D721Med (cell line): ENCODE data around the gene CPXM1.

Experiments used
- DNase-seq: peaks from one replicate; pipeline ENCODE4 v3.0.0; 2011; ENCODE audit warnings: low spot score; ENCODE audit not compliant: insufficient read length
- FAIRE-seq: peaks from 2 replicates; lab custom pipeline; 2011; peaks lifted over from hg19 to GRCh38; lab: Jason Lieb, UNC
- TF ChIP-seq, protein P1 (sequence below): IDR thresholded peaks from 2 replicates; pipeline ENCODE4 v1.5.1; 2012; ENCODE audit warnings: mild to moderate bottlenecking, control low read depth; ENCODE audit not compliant: insufficient read depth; ENCODE audit errors: missing control alignments

Gene CPXM1

GRCh38 chr20:2794866-2795447, 5.5 kb downstream of the CPXM1 start:
- no peak for DNase-seq
- no peak for FAIRE-seq
- TF ChIP-seq, protein P1, sequence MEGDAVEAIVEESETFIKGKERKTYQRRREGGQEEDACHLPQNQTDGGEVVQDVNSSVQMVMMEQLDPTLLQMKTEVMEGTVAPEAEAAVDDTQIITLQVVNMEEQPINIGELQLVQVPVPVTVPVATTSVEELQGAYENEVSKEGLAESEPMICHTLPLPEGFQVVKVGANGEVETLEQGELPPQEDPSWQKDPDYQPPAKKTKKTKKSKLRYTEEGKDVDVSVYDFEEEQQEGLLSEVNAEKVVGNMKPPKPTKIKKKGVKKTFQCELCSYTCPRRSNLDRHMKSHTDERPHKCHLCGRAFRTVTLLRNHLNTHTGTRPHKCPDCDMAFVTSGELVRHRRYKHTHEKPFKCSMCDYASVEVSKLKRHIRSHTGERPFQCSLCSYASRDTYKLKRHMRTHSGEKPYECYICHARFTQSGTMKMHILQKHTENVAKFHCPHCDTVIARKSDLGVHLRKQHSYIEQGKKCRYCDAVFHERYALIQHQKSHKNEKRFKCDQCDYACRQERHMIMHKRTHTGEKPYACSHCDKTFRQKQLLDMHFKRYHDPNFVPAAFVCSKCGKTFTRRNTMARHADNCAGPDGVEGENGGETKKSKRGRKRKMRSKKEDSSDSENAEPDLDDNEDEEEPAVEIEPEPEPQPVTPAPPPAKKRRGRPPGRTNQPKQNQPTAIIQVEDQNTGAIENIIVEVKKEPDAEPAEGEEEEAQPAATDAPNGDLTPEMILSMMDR, result no peak

DNA sequence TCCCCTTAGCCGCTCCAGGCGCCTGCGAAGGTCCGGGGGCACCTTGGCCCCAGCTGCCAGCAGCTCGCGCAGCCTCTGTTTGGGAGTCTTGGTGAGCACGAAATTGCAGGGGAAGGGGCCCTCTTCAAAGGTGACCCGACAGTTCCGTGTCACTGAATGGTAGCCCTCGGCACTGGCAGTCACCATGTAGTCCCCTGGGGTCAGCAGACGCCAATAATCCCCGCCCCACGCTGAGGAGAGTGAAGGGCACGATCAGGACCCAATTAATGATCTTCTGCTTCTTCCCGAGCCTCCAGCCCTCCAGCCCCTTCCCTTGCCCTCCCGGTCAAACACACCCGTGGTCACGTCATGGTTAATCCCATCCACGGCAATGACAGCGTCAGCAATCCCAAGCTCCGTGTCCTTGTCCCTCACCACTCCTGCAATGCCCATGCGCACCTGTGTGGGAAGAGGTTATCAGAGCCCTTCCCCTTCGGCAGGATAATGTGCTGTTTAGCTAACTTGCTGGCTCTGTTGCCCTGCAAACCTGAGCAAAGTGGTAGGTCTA, 6.2 kb downstream of the CPXM1 start:
- no peak for DNase-seq
- TF ChIP-seq, protein P1, result no peak
- no peak for FAIRE-seq

GRCh38 chr20:2793471-2793870, 7.0 kb downstream of the CPXM1 start:
- FAIRE-seq, result no peak
- TF ChIP-seq, protein P1, result no peak
- no peak for DNase-seq

- no peak for DNase-seq
- TF ChIP-seq, protein P1, result no peak
- FAIRE-seq, result no peak
Measured at GRCh38 chr20:2783908-2784566, 16.4 kb downstream of the CPXM1 start.

GRCh38 chr20:2780948-2781347, 19.5 kb downstream of the CPXM1 start:
- DNase-seq, result no peak
- no peak for FAIRE-seq
- TF ChIP-seq, protein P1, result no peak

DNA sequence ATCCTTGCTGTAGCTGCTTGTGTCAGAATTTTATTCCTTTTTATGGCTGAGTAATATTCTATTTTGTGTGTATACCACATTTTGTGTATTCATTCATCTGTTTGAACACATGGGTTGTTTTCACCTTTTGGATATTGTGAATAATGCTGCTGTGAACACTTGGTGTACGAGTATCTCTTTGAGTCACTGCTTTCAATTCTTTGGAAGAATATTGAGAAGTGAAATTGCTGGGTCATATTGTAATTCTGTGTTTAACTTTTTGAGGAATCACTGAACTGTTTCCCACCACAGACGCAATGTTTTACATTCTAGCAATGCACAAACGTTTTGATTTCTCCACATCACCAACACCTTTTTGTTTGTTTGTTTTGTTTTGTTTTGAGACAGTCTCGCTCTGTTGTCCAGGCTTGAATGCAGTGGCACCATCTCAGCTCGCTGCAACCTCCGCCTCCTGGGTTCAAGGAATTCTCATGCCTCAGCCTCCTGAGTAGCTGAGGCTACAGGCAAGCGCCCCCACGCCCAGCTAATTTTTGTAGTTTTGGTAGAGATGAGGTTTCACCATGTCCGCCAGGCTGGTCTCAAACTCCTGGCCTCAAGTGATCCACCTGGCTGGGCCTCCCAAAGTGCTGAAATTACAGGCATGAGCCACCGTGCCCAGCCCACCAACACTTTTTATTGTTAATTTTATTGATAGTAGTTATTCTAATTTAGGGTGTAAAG, 21.7 kb downstream of the CPXM1 start:
- DNase-seq, result no peak
- TF ChIP-seq, protein P1, result no peak
- no peak for FAIRE-seq
